ENCODE data around the gene TFDP2.

- TF ChIP-seq, protein P1, sequence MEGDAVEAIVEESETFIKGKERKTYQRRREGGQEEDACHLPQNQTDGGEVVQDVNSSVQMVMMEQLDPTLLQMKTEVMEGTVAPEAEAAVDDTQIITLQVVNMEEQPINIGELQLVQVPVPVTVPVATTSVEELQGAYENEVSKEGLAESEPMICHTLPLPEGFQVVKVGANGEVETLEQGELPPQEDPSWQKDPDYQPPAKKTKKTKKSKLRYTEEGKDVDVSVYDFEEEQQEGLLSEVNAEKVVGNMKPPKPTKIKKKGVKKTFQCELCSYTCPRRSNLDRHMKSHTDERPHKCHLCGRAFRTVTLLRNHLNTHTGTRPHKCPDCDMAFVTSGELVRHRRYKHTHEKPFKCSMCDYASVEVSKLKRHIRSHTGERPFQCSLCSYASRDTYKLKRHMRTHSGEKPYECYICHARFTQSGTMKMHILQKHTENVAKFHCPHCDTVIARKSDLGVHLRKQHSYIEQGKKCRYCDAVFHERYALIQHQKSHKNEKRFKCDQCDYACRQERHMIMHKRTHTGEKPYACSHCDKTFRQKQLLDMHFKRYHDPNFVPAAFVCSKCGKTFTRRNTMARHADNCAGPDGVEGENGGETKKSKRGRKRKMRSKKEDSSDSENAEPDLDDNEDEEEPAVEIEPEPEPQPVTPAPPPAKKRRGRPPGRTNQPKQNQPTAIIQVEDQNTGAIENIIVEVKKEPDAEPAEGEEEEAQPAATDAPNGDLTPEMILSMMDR (IDR thresholded peaks at IDR 0.05; ENCODE audit: low read depth, low read length) = no peak
- TF ChIP-seq POLR2A (IDR thresholded peaks at IDR 0.05; ENCODE audit: extremely low read depth, insufficient read length) = no peak
- no peak for TF ChIP-seq MYC (IDR thresholded peaks at IDR 0.05; ENCODE audit: low read depth, low read length)
- no peak for TF ChIP-seq MAX (IDR thresholded peaks at IDR 0.05; ENCODE audit: low read depth, low read length)
Observed at GRCh38 chr3:142134799-142135325, 14.5 kb downstream of the TFDP2 start.

Data from NB4 (cell line).